ENCODE data around the gene ATP8B1.

DNA sequence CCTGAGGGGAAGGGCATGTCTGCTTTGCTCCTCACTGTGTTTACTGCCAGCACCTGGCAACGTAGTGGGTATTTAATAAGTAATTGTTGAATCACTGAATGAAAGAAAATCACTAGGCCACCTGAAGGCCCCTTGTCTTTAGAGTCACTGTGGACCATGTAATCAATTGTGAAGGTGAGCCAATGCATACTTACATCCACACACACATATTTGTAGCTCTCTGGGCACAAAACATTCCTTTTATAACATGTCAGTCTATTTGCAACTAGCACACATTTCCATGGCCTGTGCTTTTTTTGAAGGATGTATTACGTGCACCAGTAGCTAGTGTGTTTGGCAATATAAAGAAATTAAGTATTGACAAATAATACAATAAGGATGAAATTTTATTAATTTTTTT is 11.2 kb downstream of the ATP8B1 start:
- TF ChIP-seq, protein P1, sequence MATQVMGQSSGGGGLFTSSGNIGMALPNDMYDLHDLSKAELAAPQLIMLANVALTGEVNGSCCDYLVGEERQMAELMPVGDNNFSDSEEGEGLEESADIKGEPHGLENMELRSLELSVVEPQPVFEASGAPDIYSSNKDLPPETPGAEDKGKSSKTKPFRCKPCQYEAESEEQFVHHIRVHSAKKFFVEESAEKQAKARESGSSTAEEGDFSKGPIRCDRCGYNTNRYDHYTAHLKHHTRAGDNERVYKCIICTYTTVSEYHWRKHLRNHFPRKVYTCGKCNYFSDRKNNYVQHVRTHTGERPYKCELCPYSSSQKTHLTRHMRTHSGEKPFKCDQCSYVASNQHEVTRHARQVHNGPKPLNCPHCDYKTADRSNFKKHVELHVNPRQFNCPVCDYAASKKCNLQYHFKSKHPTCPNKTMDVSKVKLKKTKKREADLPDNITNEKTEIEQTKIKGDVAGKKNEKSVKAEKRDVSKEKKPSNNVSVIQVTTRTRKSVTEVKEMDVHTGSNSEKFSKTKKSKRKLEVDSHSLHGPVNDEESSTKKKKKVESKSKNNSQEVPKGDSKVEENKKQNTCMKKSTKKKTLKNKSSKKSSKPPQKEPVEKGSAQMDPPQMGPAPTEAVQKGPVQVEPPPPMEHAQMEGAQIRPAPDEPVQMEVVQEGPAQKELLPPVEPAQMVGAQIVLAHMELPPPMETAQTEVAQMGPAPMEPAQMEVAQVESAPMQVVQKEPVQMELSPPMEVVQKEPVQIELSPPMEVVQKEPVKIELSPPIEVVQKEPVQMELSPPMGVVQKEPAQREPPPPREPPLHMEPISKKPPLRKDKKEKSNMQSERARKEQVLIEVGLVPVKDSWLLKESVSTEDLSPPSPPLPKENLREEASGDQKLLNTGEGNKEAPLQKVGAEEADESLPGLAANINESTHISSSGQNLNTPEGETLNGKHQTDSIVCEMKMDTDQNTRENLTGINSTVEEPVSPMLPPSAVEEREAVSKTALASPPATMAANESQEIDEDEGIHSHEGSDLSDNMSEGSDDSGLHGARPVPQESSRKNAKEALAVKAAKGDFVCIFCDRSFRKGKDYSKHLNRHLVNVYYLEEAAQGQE (IDR thresholded peaks at IDR 0.05; ENCODE audit: low read depth): no peak
- TF ChIP-seq EP300 (IDR thresholded peaks at IDR 0.05; ENCODE audit: borderline replicate concordance): no peak
- TF ChIP-seq RAD21 (IDR thresholded peaks at IDR 0.05; ENCODE audit: low read depth): no peak
- TF ChIP-seq EGR1 (IDR thresholded peaks at IDR 0.05): no peak
- TF ChIP-seq YY1 (IDR thresholded peaks at IDR 0.05; ENCODE audit: low read depth): no peak
- TF ChIP-seq TAF1 (IDR thresholded peaks at IDR 0.05; ENCODE audit: low read depth): no peak
- TF ChIP-seq, protein P2, sequence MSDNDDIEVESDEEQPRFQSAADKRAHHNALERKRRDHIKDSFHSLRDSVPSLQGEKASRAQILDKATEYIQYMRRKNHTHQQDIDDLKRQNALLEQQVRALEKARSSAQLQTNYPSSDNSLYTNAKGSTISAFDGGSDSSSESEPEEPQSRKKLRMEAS (IDR thresholded peaks at IDR 0.05): no peak
- no peak for TF ChIP-seq CREB1 (IDR thresholded peaks at IDR 0.05; ENCODE audit: low read depth)
- TF ChIP-seq, protein P3, sequence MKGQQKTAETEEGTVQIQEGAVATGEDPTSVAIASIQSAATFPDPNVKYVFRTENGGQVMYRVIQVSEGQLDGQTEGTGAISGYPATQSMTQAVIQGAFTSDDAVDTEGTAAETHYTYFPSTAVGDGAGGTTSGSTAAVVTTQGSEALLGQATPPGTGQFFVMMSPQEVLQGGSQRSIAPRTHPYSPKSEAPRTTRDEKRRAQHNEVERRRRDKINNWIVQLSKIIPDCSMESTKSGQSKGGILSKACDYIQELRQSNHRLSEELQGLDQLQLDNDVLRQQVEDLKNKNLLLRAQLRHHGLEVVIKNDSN (IDR thresholded peaks at IDR 0.05): no peak
- no peak for TF ChIP-seq NFIC (IDR thresholded peaks at IDR 0.05)
- TF ChIP-seq CEBPB (IDR thresholded peaks at IDR 0.05): no peak

Data from Ishikawa (cell line).